ENCODE measurements around the gene ITGA5. TPM values are rescaled to one million over a fixed set of nuclear protein-coding genes. Genes with fewer than 3 reads are reported as not detected.
A peak's percentile ranks its signal among the peaks of the same experiment; 100 is the strongest.

Gene ITGA5
- total and polyA plus RNA-seq, 5 donors = 49.3 to 141 (median 58.1) TPM

GRCh38 chr12:54394281-54394719 lies 24.8 kb downstream of the ITGA5 start:
- intact Hi-C loops (cut with DNase I) = no loop called here
- no peaks in the 10 kb centered on the region for H3K4me1 ChIP-seq (ENCODE audit: control insufficient read depth, insufficient read depth, low read length)
- no peaks in the 10 kb centered on the region for H3K9me3 ChIP-seq (ENCODE audit: control insufficient read depth, low read length)
- H3K4me3 ChIP-seq (ENCODE audit: low read length) = no peak overlapping the region
- H3K27me3 ChIP-seq (ENCODE audit: control insufficient read depth, insufficient read depth) = no peaks in the 10 kb centered on the region
- peak; percentile 5 to 26 for ATAC-seq
- 46% methylated on average over 4 of the region's 4 CpGs for WGBS
- no peak for DNase-seq
- H3K27ac ChIP-seq (ENCODE audit: low read length) = no peak overlapping the region

- DNase-seq (no peak), ATAC-seq (no peak)
- H3K9me3 ChIP-seq (ENCODE audit: control insufficient read depth, low read length) = no peaks in the 10 kb centered on the region
- no peak overlapping the region for H3K4me3 ChIP-seq (ENCODE audit: low read length)
- H3K4me1 ChIP-seq (ENCODE audit: control insufficient read depth, insufficient read depth, low read length) = no peaks in the 10 kb centered on the region
- intact Hi-C loops (cut with DNase I) = no loop called here
- no peaks in the 10 kb centered on the region for H3K27me3 ChIP-seq (ENCODE audit: control insufficient read depth, insufficient read depth)
- 67% methylated on average over 3 of the region's 3 CpGs for whole genome bisulfite sequencing
- no peak overlapping the region for H3K27ac ChIP-seq (ENCODE audit: low read length)
Observed at GRCh38 chr12:54393743-54394142, 25.3 kb downstream of the ITGA5 start.

GRCh38 chr12:54393207-54393609 lies 25.9 kb downstream of the ITGA5 start:
- Histone ChIP-seq H3K4me3 (ENCODE audit: low read length) (no peak overlapping the region), H3K9me3 (ENCODE audit: control insufficient read depth, low read length) (no peaks in the 10 kb centered on the region), H3K27ac (ENCODE audit: low read length) (no peak overlapping the region), H3K27me3 (ENCODE audit: control insufficient read depth, insufficient read depth) (no peaks in the 10 kb centered on the region), H3K4me1 (ENCODE audit: control insufficient read depth, insufficient read depth, low read length) (no peaks in the 10 kb centered on the region)
- no peak for DNase-seq
- intact Hi-C loops (cut with DNase I) = no loop called here
- 77% methylated on average over 6 of the region's 6 CpGs for WGBS
- no peak for ATAC-seq

GRCh38 chr12:54392485-54393206 lies 26.4 kb downstream of the ITGA5 start:
- WGBS = 87% methylated on average over 8 of the region's 8 CpGs
- Histone ChIP-seq H3K9me3 (ENCODE audit: control insufficient read depth, low read length) (no peaks in the 10 kb centered on the region), H3K27me3 (ENCODE audit: control insufficient read depth, insufficient read depth) (no peaks in the 10 kb centered on the region), H3K4me3 (ENCODE audit: low read length) (no peak overlapping the region), H3K27ac (ENCODE audit: low read length) (no peak overlapping the region), H3K4me1 (ENCODE audit: control insufficient read depth, insufficient read depth, low read length) (no peaks in the 10 kb centered on the region)
- DNase-seq (no peak), ATAC-seq (peak in 1 of 2 donors; percentile 3)
- intact Hi-C loops (cut with DNase I) = no loop called here

GRCh38 chr12:54390668-54391551 lies 28.2 kb downstream of the ITGA5 start:
- H3K4me3 ChIP-seq (ENCODE audit: low read length) = peak overlapping the region; percentile 40
- H3K27me3 ChIP-seq (ENCODE audit: control insufficient read depth, insufficient read depth) = no peaks in the 10 kb centered on the region
- DNase-seq (peak; percentile 43 to 81 (median 80)), ATAC-seq (peak; percentile 21 to 40)
- no peaks in the 10 kb centered on the region for H3K9me3 ChIP-seq (ENCODE audit: control insufficient read depth, low read length)
- 23% methylated on average over 51 of the region's 51 CpGs for WGBS
- intact Hi-C loops (cut with DNase I) = no loop called here
- H3K27ac ChIP-seq (ENCODE audit: low read length) = no peak overlapping the region
- H3K4me1 ChIP-seq (ENCODE audit: control insufficient read depth, insufficient read depth, low read length) = no peaks in the 10 kb centered on the region

- no peak overlapping the region for H3K27ac ChIP-seq (ENCODE audit: low read length)
- no peaks in the 10 kb centered on the region for H3K9me3 ChIP-seq (ENCODE audit: control insufficient read depth, low read length)
- DNase-seq = peak in 1 of 3 donors; percentile 26
- no peaks in the 10 kb centered on the region for H3K27me3 ChIP-seq (ENCODE audit: control insufficient read depth, insufficient read depth)
- H3K4me3 ChIP-seq (ENCODE audit: low read length) = no peak overlapping the region
- H3K4me1 ChIP-seq (ENCODE audit: control insufficient read depth, insufficient read depth, low read length) = no peaks in the 10 kb centered on the region
- peak; percentile 2 to 7 for ATAC-seq
- WGBS = 71% methylated on average over 7 of the region's 7 CpGs
- intact Hi-C loops (cut with DNase I) = no loop called here
Observed at GRCh38 chr12:54390176-54390667, 28.8 kb downstream of the ITGA5 start.

GRCh38 chr12:54389607-54390175 lies 29.4 kb downstream of the ITGA5 start:
- H3K4me1 ChIP-seq (ENCODE audit: control insufficient read depth, insufficient read depth, low read length) = no peaks in the 10 kb centered on the region
- ATAC-seq = no peak
- no peaks in the 10 kb centered on the region for H3K9me3 ChIP-seq (ENCODE audit: control insufficient read depth, low read length)
- WGBS = 85% methylated on average over 5 of the region's 5 CpGs
- H3K4me3 ChIP-seq (ENCODE audit: low read length) = no peak overlapping the region
- H3K27me3 ChIP-seq (ENCODE audit: control insufficient read depth, insufficient read depth) = no peaks in the 10 kb centered on the region
- DNase-seq = no peak
- intact Hi-C loops (cut with DNase I) = no loop called here
- no peak overlapping the region for H3K27ac ChIP-seq (ENCODE audit: low read length)

- Histone ChIP-seq H3K4me1 (ENCODE audit: control insufficient read depth, insufficient read depth, low read length) (no peaks in the 10 kb centered on the region), H3K4me3 (ENCODE audit: low read length) (no peak overlapping the region), H3K9me3 (ENCODE audit: control insufficient read depth, low read length) (no peaks in the 10 kb centered on the region), H3K27ac (ENCODE audit: low read length) (no peak overlapping the region), H3K27me3 (ENCODE audit: control insufficient read depth, insufficient read depth) (no peaks in the 10 kb centered on the region)
- ATAC-seq (no peak), DNase-seq (peak in 1 of 3 donors; percentile 7)
- 88% methylated on average over 3 of the region's 3 CpGs for WGBS
- intact Hi-C loops (cut with DNase I) = no loop called here
Observed at GRCh38 chr12:54389134-54389508, 29.9 kb downstream of the ITGA5 start.

GRCh38 chr12:54388237-54389133 lies 30.6 kb downstream of the ITGA5 start:
- intact Hi-C loops (cut with DNase I) = no loop called here
- Histone ChIP-seq H3K4me1 (ENCODE audit: control insufficient read depth, insufficient read depth, low read length) (no peaks in the 10 kb centered on the region), H3K27ac (ENCODE audit: low read length) (no peak overlapping the region), H3K27me3 (ENCODE audit: control insufficient read depth, insufficient read depth) (no peaks in the 10 kb centered on the region), H3K9me3 (ENCODE audit: control insufficient read depth, low read length) (no peaks in the 10 kb centered on the region), H3K4me3 (ENCODE audit: low read length) (no peak overlapping the region)
- DNase-seq (peak in 1 of 3 donors; percentile 12), ATAC-seq (no peak)
- 70% methylated on average over 4 of the region's 4 CpGs for WGBS

- intact Hi-C loops (cut with DNase I) = no loop called here
- Histone ChIP-seq H3K27ac (ENCODE audit: low read length) (no peak overlapping the region), H3K27me3 (ENCODE audit: control insufficient read depth, insufficient read depth) (no peaks in the 10 kb centered on the region), H3K4me3 (ENCODE audit: low read length) (no peak overlapping the region), H3K4me1 (ENCODE audit: control insufficient read depth, insufficient read depth, low read length) (no peaks in the 10 kb centered on the region), H3K9me3 (ENCODE audit: control insufficient read depth, low read length) (no peaks in the 10 kb centered on the region)
- ATAC-seq = no peak
- peak in 1 of 3 donors; percentile 13 for DNase-seq
- WGBS = 88% methylated on average over 3 of the region's 3 CpGs
Observed at GRCh38 chr12:54387114-54387467, 32.0 kb downstream of the ITGA5 start.
